Daoy (cell line): ENCODE results near the gene ARPC4. TPM values are rescaled to one million over a fixed set of nuclear protein-coding genes. Genes with fewer than 3 reads are reported as not detected.

Experiments used
- DNase-seq: peaks from one replicate; pipeline ENCODE4 v3.0.0-alpha.2; 2015; ENCODE audit warnings: low read depth
- total RNA-seq: library from RNA; depleted of rRNA; stranded (reverse); fragments of >200 nt; shearing (Covaris generic); gene quantifications from 2 replicates; pipeline ENCODE4 v1.2.3, GENCODE V29; 2014; rRNA removed

ARPC4 gene
- total RNA-seq = 148 and 203 TPM in 2 replicates

DNA sequence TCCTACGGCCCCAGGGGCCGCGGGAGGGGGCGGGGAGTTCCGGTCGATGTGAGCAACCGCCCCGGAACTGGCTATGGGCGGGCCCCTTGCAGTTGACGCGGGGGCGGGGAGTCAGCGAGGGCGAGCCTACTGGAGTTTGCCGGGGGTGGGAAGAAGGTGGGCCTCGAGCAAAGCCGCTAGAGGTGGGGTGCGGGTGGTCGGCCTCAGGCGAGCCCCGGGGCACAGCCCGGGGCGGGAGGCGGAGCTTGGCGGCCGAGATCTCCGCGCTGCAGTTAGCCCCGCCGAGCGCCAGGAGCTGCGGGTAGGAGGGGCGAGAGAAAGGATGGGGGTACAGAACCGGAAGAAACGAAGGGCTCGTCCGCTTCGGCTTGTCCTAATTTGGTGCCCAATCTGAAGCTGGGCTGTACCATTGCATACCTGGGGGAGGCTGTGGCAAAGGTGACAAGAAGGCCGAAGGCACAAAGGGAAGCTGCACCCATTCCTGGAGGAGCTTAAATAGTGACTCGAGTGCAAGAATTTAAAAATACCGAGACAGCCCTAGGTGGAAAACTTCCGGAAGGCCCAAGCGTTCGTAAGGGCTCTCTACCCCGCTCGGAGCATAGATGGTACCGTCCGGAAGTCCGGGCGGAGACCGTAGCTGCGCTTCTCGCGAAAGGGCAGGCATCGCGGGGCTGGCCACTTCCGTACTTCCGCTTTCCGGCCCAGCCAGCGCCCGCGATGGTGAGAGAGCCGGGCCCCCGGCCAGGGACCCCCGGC lies at the start of gene ARPC4, which contains the start of gene TADA3:
Gene ARPC4 (plus strand): TSS at position 678 of the 756 bp plus-strand sequence. CDS start 40 bp downstream, at position 718.
Gene TADA3 (minus strand): TSS at position 69 of the 756 bp plus-strand sequence. CDS start 1,007 bp downstream, outside the sequence.
- peak; percentile 90 for DNase-seq

DNA sequence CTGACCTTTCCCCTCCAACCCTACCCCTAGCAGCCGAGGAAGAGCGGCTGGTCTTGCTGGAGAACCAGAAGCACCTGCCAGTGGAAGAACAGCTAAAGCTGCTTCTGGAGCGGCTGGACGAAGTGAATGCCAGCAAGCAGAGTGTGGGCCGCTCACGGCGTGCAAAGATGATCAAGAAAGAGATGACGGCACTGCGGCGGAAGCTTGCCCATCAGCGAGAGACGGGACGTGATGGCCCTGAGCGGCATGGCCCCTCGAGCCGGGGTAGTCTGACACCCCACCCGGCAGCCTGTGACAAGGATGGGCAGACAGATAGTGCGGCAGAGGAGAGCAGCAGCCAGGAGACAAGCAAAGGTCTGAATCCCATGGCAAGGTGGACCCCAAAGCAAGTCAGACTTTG lies 49.3 kb upstream of the ARPC4 start:
- DNase-seq = no peak

GRCh38 chr3:9744162-9744561 lies 48.7 kb upstream of the ARPC4 start:
- DNase-seq = no peak

GRCh38 chr3:9745521-9745920 lies 47.4 kb upstream of the ARPC4 start:
- DNase-seq = no peak

DNA sequence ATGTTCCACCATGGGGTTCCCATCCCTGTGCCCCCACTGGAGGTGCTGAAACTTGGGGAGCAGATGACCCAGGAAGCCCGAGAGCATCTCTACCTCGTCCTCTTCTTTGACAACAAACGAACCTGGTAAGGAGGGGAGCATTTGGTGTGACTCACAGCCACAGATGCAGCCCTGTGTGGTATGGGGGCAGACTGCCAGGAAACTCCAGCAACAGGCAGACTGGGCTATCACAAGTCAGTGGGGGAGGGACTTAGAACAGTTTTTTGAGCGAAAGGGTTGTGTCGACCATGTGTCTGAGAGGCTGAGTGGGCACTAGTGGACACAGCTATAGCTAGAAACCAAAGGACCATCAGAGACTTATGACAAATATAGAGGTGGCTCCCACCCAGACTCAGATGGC lies 46.6 kb upstream of the ARPC4 start:
- peak; percentile 75 for DNase-seq

DNA sequence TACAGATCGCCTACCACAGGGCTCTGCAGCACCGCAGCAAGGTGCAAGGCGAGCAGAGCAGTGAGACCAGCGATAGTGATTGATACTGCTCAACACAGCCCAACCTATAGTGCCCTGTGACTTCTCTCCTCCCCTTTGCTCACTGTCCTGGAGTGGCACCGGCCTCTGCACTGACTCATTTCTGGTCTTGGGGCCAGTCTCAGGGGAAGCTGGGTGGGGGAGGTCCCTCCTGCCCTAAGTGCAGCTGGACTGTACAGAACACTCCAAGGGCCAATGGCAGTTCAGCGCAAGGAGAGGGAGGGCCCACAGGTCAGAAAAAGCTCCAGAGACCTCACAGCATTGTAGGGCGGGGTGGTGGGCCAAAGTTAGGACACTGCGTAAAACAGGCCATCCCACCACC lies 45.6 kb upstream of the ARPC4 start:
- DNase-seq = no peak

GRCh38 chr3:9748031-9748430 lies 44.9 kb upstream of the ARPC4 start:
- no peak for DNase-seq

DNA sequence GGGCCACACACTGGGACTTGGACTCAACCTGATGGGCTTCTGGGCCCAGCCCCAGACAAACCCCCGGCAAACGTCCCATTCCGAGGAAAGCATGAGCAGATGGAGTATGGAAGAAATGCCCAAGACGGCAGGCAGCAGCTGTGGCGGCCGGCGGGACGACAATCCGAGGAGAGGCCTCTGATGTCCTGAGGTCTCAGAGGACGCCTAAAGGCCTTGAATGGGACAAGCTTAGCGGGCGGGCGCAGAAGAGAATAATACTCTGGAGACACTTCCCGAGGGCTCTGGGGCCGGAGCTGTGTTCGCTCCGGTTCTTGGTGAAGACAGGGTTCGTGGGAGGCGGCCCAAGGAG lies 43.6 kb upstream of the ARPC4 start:
- DNase-seq = no peak

GRCh38 chr3:9749645-9750555 lies 43.0 kb upstream of the ARPC4 start, which contains the start of gene OGG1:
Gene OGG1 (plus strand): TSS chr3:9749952. CDS start chr3:9750287, 335 bp downstream.
- peak; percentile 97 for DNase-seq

DNA sequence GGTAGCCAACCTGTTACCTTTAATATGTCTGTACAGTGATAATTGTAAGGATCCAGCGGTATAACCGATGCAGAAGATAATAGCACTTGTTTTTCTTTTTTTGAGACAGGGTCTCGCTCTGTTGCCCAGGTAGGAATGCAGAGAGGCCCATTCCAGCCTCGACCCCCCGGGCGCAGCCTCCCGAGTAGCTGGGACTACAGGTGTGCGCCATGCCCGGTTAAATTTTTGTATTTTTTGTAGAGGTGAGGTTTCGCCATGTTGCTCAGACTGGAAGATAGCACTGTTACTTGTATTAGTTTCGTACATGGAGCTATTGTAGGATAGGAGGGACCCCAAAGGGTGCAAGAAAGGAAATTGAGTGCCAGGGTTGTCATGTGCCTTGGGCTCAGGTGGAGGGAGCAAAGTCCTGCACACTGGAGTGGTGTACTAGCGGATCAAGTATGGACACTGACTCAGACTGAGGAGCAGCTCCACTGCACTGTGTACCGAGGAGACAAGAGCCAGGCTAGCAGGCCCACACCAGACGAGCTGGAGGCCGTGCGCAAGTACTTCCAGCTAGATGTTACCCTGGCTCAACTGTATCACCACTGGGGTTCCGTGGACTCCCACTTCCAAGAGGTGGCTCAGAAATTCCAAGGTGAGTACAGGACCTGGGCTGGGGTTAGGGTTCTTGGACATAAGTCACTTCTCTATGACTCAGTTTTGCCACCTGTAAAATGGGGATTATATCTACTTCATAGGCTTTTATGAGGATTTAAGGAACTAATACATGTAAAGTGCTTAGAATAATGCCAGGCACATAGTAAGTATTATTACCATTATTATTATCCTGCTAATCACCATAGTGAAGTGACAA lies 42.1 kb upstream of the ARPC4 start:
- peak; percentile 19 for DNase-seq

GRCh38 chr3:9754678-9755077 lies 38.2 kb upstream of the ARPC4 start:
- DNase-seq = no peak

GRCh38 chr3:9757427-9757826 lies 35.5 kb upstream of the ARPC4 start:
- no peak for DNase-seq

- no peak for DNase-seq
Measured at GRCh38 chr3:9760779-9761505, 31.9 kb upstream of the ARPC4 start.

DNA sequence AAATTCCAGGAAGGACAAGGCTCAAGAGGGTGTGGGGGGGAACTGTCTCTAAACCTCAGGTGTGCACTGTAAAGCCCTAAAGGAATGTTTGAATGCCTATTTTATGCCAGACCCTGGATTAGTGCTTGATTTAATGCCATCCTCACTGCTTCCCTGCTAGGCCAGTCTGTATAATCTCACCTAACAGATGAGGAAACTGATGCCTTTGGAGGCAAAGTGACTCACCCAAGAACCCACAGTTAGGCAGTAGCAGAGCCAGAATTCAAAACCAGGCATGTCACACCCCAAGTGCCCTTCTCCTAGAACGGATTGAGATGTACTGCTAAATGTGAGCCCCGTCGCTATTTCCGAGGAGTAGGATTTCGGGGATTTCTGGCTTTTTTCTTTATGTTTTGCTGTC lies 31.0 kb upstream of the ARPC4 start:
- no peak for DNase-seq

GRCh38 chr3:9762871-9763270 lies 30.0 kb upstream of the ARPC4 start:
- no peak for DNase-seq

DNA sequence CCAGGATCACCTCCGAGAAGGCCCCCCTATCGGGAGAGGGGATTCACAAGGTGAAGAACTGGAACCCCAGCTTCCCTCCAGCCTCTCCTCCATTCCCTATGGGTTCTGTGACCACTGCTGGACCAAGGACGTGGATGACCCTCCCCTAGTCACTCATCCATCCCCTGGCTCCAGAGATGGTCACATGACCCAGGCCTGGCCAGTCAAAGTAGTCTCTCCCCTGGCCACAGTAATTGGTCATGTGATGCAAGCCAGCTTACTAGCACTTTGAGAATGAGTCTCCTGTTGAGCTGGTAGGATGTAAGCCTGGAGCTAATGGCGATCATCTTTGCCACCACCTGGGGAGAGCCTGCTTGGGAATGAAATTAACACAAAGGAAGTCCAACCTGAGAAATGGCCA lies 27.0 kb upstream of the ARPC4 start:
- DNase-seq = no peak

DNA sequence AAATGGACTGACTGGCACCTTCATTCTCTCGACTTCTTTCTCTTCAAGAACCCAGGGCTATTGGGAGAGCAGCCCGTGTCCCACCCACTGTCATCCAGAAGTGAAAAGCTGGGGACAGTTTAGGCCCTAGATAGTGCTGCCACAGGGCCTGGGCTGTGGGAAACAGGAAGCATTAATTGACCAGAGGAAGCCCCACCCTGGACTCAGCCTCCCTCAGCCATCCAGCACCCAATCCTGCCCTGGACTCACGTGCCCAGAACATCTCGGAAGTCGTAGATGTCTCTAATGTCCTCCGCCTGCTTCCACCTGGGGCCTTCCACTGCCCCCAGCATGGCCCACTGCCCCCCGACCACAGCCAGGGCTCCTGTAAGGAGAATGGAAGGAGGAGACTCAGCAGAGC lies 25.5 kb upstream of the ARPC4 start:
- DNase-seq = no peak

GRCh38 chr3:9768141-9768775 lies 24.6 kb upstream of the ARPC4 start:
- no peak for DNase-seq

DNA sequence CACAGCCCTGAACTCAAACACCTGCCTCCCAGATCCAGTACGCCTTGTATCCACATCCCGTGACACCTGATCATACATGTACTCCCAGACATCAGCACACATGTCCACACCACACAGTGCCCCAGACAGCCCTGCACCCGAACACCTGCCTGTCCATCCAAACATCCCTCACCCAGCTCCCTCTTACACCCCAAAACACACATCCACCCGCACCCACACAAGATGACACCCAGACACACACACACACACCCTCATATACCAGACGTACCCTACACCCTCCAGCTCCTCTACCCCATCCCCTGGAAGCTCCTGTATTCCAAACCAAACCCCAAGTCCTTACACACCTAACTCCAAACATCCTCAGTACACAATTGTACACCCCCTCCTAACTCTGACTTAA lies 23.9 kb upstream of the ARPC4 start:
- no peak for DNase-seq

DNA sequence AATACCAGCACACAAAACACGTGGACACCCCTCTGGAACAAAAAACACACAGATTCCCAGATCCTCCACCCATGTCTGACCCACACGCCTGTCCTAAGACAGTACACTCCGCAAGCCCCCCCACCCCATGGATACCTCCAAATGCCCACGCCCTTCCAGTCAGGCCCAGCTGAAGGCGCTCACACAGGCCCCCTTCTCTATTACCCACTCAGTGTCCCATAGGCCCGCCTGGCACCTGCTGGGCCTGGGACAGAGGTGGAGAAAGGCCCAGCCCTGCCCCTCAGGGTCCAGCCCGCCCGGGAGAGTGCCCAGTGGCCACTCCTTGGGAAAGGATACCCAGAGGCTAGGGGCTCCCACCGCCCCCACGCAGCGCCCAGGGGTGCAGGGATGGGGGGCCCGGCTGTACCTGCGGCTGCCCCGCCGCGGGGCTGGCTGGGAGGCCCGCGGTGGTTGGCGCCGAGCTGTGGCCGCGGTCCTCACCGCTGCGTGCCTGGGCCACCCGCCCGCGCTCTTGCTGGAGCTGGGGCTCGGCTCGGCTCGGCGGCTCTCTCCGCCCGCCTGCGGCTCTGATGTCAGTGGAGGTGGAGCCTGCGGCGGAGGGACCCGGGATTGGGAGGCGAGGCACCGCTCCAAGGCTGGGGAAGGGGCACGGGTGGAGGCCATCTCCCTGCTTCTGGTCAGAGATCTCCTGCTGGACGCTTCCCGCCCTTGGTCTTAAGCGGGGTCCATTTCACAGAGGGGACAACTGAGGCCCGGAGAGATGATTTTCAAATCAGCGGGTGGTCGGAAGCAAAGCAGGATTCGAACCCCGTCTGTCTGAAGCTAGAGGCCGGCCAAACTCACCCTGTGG lies 23.2 kb upstream of the ARPC4 start, which contains the start of gene CAMK1:
Gene CAMK1 (minus strand): TSS at position 522 of the 850 bp plus-strand sequence. CDS start 2,198 bp downstream, outside the sequence.
- DNase-seq = peak; percentile 66
